CD14-positive monocyte (primary cell): ENCODE measurements around the gene COL25A1. TPM values are rescaled to one million over a fixed set of nuclear protein-coding genes. Genes with fewer than 3 reads are reported as not detected.

Experiments used
- DNase-seq, 3 donors: peaks; one replicate each; pipeline ENCODE4 v3.0.0-alpha.2; 2011 to 2022
- H2AFZ ChIP-seq: 2 replicates; pipeline ENCODE4 v1.6.0; 2012; ENCODE audit warnings: mild to moderate bottlenecking, low read depth, low read length, inconsistent platforms; ENCODE audit not compliant: insufficient read depth, poor library complexity, severe bottlenecking
- H3K27ac ChIP-seq, 2 donors: 1 replicate in 1 of 2; 2 replicates in 1 of 2; pipeline ENCODE4 v1.5.1; 2012 to 2013; ENCODE audit warnings: low read length in 2 of 2, control low read depth in 1 of 2, inconsistent platforms in 1 of 2, low read depth in 1 of 2, mild to moderate bottlenecking in 1 of 2
- H3K27me3 ChIP-seq, 2 donors: one replicate each; pipeline versions ENCODE4 v1.6.0 to v1.6.1; 2011 to 2013; ENCODE audit warnings: low read length in 2 of 2; ENCODE audit not compliant: control insufficient read depth in 2 of 2, insufficient read depth in 2 of 2
- H3K36me3 ChIP-seq, 2 donors: replicated peaks in 1 of 2; 1 replicate in 1 of 2; 2 replicates in 1 of 2; pipeline versions ENCODE4 v1.5.1 to v1.6.1; 2012 to 2013; ENCODE audit warnings: low read length in 2 of 2, control low read depth in 1 of 2, inconsistent platforms in 1 of 2, mild to moderate bottlenecking in 1 of 2; ENCODE audit not compliant: insufficient read depth in 2 of 2, control insufficient read depth in 1 of 2
- H3K4me1 ChIP-seq, 2 donors: 1 replicate in 1 of 2; 2 replicates in 1 of 2; pipeline versions ENCODE4 v1.5.1 to v1.6.1; 2012 to 2013; ENCODE audit warnings: low read length in 2 of 2, control low read depth in 1 of 2, inconsistent platforms in 1 of 2, mild to moderate bottlenecking in 1 of 2, moderate library complexity in 1 of 2; ENCODE audit not compliant: insufficient read depth in 2 of 2, control insufficient read depth in 1 of 2
- H3K4me2 ChIP-seq: replicated peaks from 2 replicates; pipeline ENCODE3; 2012; ENCODE audit warnings: low read length, moderate library complexity, mild to moderate bottlenecking; ENCODE audit not compliant: poor library complexity, severe bottlenecking; ENCODE audit errors: extremely low read depth
- H3K4me3 ChIP-seq, 3 experiments: fragments of 200-600 bp in 1 of 3; sonication (generic) in 1 of 3; replicated peaks in 1 of 3; 1 replicate in 2 of 3; 2 replicates in 1 of 3; pipeline ENCODE4 v1.5.1; 2011 to 2013; ENCODE audit warnings: low read length in 3 of 3, mild to moderate bottlenecking in 3 of 3, control low read depth in 2 of 3, low read depth in 2 of 3, inconsistent platforms in 1 of 3, moderate library complexity in 1 of 3
- H3K79me2 ChIP-seq: 2 replicates; pipeline ENCODE4 v1.6.0; 2012; ENCODE audit warnings: mild to moderate bottlenecking, control low read depth, inconsistent platforms, low read length, moderate library complexity; ENCODE audit not compliant: insufficient read depth
- H3K9ac ChIP-seq: 2 replicates; pipeline ENCODE4 v1.6.0; 2017; ENCODE audit warnings: low read length, mild to moderate bottlenecking; ENCODE audit not compliant: insufficient read depth, poor library complexity, severe bottlenecking
- H3K9me3 ChIP-seq, 2 donors: replicated peaks in 1 of 2; 1 replicate in 1 of 2; 2 replicates in 1 of 2; pipeline versions ENCODE4 v1.5.1 to v1.6.1; 2012 to 2013; ENCODE audit warnings: low read length in 2 of 2, control low read depth in 1 of 2; ENCODE audit not compliant: control insufficient read depth in 1 of 2, insufficient read depth in 1 of 2
- H4K20me1 ChIP-seq: 2 replicates; pipeline ENCODE4 v1.6.0; 2012; ENCODE audit warnings: mild to moderate bottlenecking, low read length, control low read depth, moderate library complexity; ENCODE audit not compliant: insufficient read depth
- H3K27ac Mint-ChIP-seq, 7 donors: one replicate each; pipeline ENCODE4 v1.8.0; 2020; ENCODE audit warnings: mild to moderate bottlenecking in 7 of 7, mixed read lengths in 7 of 7, moderate library complexity in 6 of 7, inconsistent platforms in 2 of 7
- H3K27me3 Mint-ChIP-seq, 3 donors: one replicate each; pipeline ENCODE4 v1.8.0; 2021 to 2022; ENCODE audit warnings: low read depth in 3 of 3, mild to moderate bottlenecking in 3 of 3, mixed read lengths in 3 of 3, moderate library complexity in 3 of 3, inconsistent platforms in 1 of 3
- H3K36me3 Mint-ChIP-seq, 2 donors: one replicate each; pipeline ENCODE4 v1.8.0; 2020; ENCODE audit warnings: mixed read lengths in 2 of 2, inconsistent platforms in 1 of 2, mild to moderate bottlenecking in 1 of 2
- H3K4me1 Mint-ChIP-seq: one replicate; pipeline ENCODE4 v1.8.0; 2020; ENCODE audit warnings: mild to moderate bottlenecking, mixed read lengths
- H3K4me3 Mint-ChIP-seq, 2 donors: one replicate each; pipeline ENCODE4 v1.8.0; 2020; ENCODE audit warnings: mild to moderate bottlenecking in 2 of 2, mixed read lengths in 2 of 2, moderate library complexity in 1 of 2
- H3K9me3 Mint-ChIP-seq, 7 donors: one replicate each; pipeline ENCODE4 v1.8.0; 2020 to 2022; ENCODE audit warnings: mixed read lengths in 7 of 7, mild to moderate bottlenecking in 6 of 7, moderate library complexity in 6 of 7, inconsistent platforms in 2 of 7
- WGBS: methylation state at CpG from one replicate; pipeline ENCODE4 v1.1.5; 2013; ENCODE audit warnings: missing lambda C conversion rate; ENCODE audit not compliant: insufficient coverage; 5-methylcytosine and 5-hydroxymethylcytosine counted together
- intact Hi-C, 2 donors: fragments of 100-400 bp; cut with micrococcal nuclease; formaldehyde crosslinking; loops; one replicate each; pipeline versions ENCODE4 v1.15.0 to v1.15.1; 2023
- polyA plus RNA-seq, 3 donors: library from polyadenylated mRNA; depleted of rRNA in 1 of 3; unstranded in 2 of 3; stranded (reverse) in 1 of 3; fragments of 300-500 nt in 2 of 3; fragments of >200 nt in 1 of 3; fragmentation: Illumina TruSeq in 2 of 3; gene quantifications; 1 replicate in 2 of 3; 2 replicates in 1 of 3; pipeline ENCODE4 v1.2.3, GENCODE V29; 2012 to 2021
- TF ChIP-seq, protein P1 (sequence below): fragments of 200-600 bp; IDR thresholded peaks from one replicate; pipeline ENCODE4 v1.8.0; 2022; ENCODE audit warnings: antibody characterized with exemption, mild to moderate bottlenecking

Gene COL25A1
- polyA plus RNA-seq, 3 donors, result not detected

DNA sequence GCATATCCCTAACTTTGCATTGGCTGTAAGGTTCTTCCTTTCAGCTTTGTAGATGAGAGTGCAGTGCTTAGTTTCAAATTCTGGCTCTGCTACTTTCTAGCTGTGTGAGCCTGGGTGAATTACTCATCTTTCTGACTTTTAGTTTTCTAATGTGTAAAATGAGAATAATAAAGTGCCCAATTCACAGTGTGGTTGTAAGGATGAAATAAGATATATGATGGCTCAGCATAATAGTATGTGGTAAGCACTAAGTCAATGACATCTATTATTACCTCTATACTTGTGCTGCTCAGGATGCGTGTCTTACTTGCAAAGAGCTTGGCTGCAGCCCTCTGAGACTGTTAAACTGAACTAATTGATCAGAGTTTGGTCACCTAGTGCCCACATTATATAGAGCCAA, 509.0 kb downstream of the COL25A1 start:
- no peak overlapping the region for H3K4me3 Mint-ChIP-seq
- H3K4me3 ChIP-seq, result no peak overlapping the region
- no peaks in the 10 kb centered on the region for H3K9me3 ChIP-seq
- no peak overlapping the region for H3K27ac ChIP-seq
- H3K27me3 Mint-ChIP-seq, result peaks cover 2 to 6% (median 4%) of the 10 kb centered on the region in 3 donors
- H2AFZ ChIP-seq, result no peak overlapping the region
- 75% methylated on average over 1 of the region's 1 CpG for WGBS
- H3K9me3 Mint-ChIP-seq, result peaks cover 0 to 4% (median 0%) of the 10 kb centered on the region in 7 donors
- DNase-seq, result no peak
- no peaks in the 10 kb centered on the region for H3K36me3 Mint-ChIP-seq
- no peak overlapping the region for H3K9ac ChIP-seq
- no peaks in the 10 kb centered on the region for H3K4me1 ChIP-seq
- H3K27ac Mint-ChIP-seq, result no peak overlapping the region
- no peaks in the 10 kb centered on the region for H3K79me2 ChIP-seq
- H3K36me3 ChIP-seq, result no peaks in the 10 kb centered on the region
- intact Hi-C loops, result no loop called here
- H3K4me2 ChIP-seq, result no peak overlapping the region
- H3K27me3 ChIP-seq, result no peaks in the 10 kb centered on the region
- TF ChIP-seq, protein P1, sequence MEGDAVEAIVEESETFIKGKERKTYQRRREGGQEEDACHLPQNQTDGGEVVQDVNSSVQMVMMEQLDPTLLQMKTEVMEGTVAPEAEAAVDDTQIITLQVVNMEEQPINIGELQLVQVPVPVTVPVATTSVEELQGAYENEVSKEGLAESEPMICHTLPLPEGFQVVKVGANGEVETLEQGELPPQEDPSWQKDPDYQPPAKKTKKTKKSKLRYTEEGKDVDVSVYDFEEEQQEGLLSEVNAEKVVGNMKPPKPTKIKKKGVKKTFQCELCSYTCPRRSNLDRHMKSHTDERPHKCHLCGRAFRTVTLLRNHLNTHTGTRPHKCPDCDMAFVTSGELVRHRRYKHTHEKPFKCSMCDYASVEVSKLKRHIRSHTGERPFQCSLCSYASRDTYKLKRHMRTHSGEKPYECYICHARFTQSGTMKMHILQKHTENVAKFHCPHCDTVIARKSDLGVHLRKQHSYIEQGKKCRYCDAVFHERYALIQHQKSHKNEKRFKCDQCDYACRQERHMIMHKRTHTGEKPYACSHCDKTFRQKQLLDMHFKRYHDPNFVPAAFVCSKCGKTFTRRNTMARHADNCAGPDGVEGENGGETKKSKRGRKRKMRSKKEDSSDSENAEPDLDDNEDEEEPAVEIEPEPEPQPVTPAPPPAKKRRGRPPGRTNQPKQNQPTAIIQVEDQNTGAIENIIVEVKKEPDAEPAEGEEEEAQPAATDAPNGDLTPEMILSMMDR, result no peak
- no peaks in the 10 kb centered on the region for H3K4me1 Mint-ChIP-seq
- H4K20me1 ChIP-seq, result no peaks in the 10 kb centered on the region

DNA sequence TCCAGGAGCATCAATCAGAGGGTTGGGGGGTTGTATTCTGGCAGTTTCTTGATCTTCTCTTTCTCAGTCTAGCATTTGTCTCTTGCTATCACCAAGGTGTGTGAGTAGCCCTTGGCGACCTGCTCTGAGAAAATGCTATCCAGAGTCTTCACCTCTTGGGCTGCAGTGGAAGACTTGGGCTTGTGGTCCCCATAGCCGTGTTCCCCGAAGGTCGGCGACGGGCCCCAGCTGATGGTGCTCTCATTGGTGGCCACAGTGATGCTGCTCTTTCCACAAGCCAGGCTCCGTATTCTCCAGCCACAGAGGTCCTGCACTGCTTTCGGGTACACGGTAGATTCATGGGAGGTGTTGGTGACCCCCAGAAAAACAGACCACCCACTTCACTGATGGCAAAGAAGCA, 513.7 kb downstream of the COL25A1 start:
- WGBS, result 98% methylated on average over 7 of the region's 9 CpGs
- TF ChIP-seq, protein P1, result no peak
- no peak overlapping the region for H3K27ac ChIP-seq
- H3K4me3 ChIP-seq, result no peak overlapping the region
- H3K27me3 ChIP-seq, result no peaks in the 10 kb centered on the region
- H3K4me1 ChIP-seq, result no peaks in the 10 kb centered on the region
- H3K9ac ChIP-seq, result no peak overlapping the region
- Mint-ChIP-seq H3K36me3 (no peaks in the 10 kb centered on the region), H3K27ac (no peak overlapping the region), H3K27me3 (peaks cover 4 to 8% (median 6%) of the 10 kb centered on the region in 3 donors), H3K4me3 (no peak overlapping the region), H3K9me3 (peaks cover 0 to 2% (median 0%) of the 10 kb centered on the region in 7 donors), H3K4me1 (no peaks in the 10 kb centered on the region)
- no peak overlapping the region for H3K4me2 ChIP-seq
- H3K9me3 ChIP-seq, result no peaks in the 10 kb centered on the region
- no peak overlapping the region for H2AFZ ChIP-seq
- no peak for DNase-seq
- H4K20me1 ChIP-seq, result no peaks in the 10 kb centered on the region
- no peaks in the 10 kb centered on the region for H3K36me3 ChIP-seq
- intact Hi-C loops, result no loop called here
- no peaks in the 10 kb centered on the region for H3K79me2 ChIP-seq
